HepG2 (cell line): Measurements from ENCODE around the gene NCR3LG1. TPM values are rescaled to one million over a fixed set of nuclear protein-coding genes. Genes with fewer than 3 reads are reported as not detected.

Experiments
- ATAC-seq: fragments of 200-7000 bp; cut with Tn5 transposase; 3 replicates; pipeline ENCODE4 v1.9.1; 2020; ENCODE audit warnings: mild to moderate bottlenecking, moderate library complexity
- BruUV-seq: library from RNA; stranded (reverse); fragments of 400-500 nt; replicated peaks from 2 replicates; lab custom pipeline; 2021; lab: Mats Ljungman, UMichigan
- CTCF ChIA-PET: fragments of 300-600 bp; formaldehyde crosslinking; extraction: SDS; loops from one replicate; lab custom pipeline; 2021; ENCODE audit warnings: low total read pairs, inconsistent platforms, low intra/inter-chr PET ratio; lab: Yijun Ruan, JAX
- POLR2A ChIA-PET: fragments of 350-600 bp; sonication (Branson Sonifier 250); formaldehyde crosslinking; loops from one replicate; lab custom pipeline; 2020; ENCODE audit warnings: antibody characterized with exemption, inconsistent platforms; lab: Yijun Ruan, JAX
- DNase-seq: peaks from one replicate; pipeline ENCODE4 v3.0.0-alpha.2; 2015; ENCODE audit warnings: low spot score
- FAIRE-seq: peaks from 3 replicates; lab custom pipeline; 2011; peaks lifted over from hg19 to GRCh38; lab: Jason Lieb, UNC
- H2AFZ ChIP-seq: one replicate; pipeline ENCODE4 v1.6.1; 2011; ENCODE audit warnings: low read length, inconsistent platforms
- H3K27ac ChIP-seq: fragments of 300-600 bp; 3 replicates; pipeline ENCODE4 v1.8.0; 2011; ENCODE audit warnings: mixed run types, mild to moderate bottlenecking, mixed read lengths, low read length, inconsistent platforms; ENCODE audit not compliant: insufficient read depth; ENCODE audit errors: extremely low read length
- H3K27me3 ChIP-seq, 2 experiments: fragments of 200-600 bp in 1 of 2; 2 replicates in 1 of 2; 3 replicates in 1 of 2; pipeline versions ENCODE4 v1.6.0 to v1.8.0; 2011; ENCODE audit warnings: low read length in 2 of 2, mild to moderate bottlenecking in 2 of 2, moderate library complexity in 2 of 2, inconsistent platforms in 1 of 2; ENCODE audit not compliant: insufficient read depth in 2 of 2, control insufficient read depth in 1 of 2
- H3K36me3 ChIP-seq, 2 experiments: fragments of 200-600 bp in 1 of 2; replicated peaks in 1 of 2; 2 replicates in 1 of 2; 3 replicates in 1 of 2; pipeline versions ENCODE4 v1.5.1 to v1.8.0; 2011; ENCODE audit warnings: low read length in 2 of 2, inconsistent platforms in 1 of 2; ENCODE audit not compliant: insufficient read depth in 2 of 2, control insufficient read depth in 1 of 2
- H3K4me1 ChIP-seq: 2 replicates; pipeline ENCODE4 v1.5.1; 2012; ENCODE audit warnings: low read length, inconsistent platforms; ENCODE audit not compliant: insufficient read depth
- H3K4me2 ChIP-seq: 2 replicates; pipeline ENCODE4 v1.6.0; 2011; ENCODE audit warnings: low read depth, low read length, inconsistent platforms
- H3K4me3 ChIP-seq, 3 experiments: fragments of 200-600 bp in 1 of 3; sonication (generic), shearing (Covaris generic) in 1 of 3; replicated peaks in 1 of 3; 2 replicates each; pipeline ENCODE4 v1.5.1; 2011 to 2016; ENCODE audit warnings: low read length in 3 of 3, inconsistent platforms in 2 of 3, low read depth in 2 of 3, mild to moderate bottlenecking in 2 of 3, control low read depth in 1 of 3, mixed read lengths in 1 of 3; ENCODE audit not compliant: insufficient read depth in 1 of 3
- H3K79me2 ChIP-seq: one replicate; pipeline ENCODE4 v1.6.1; 2011; ENCODE audit warnings: low read length, inconsistent platforms; ENCODE audit not compliant: insufficient read depth
- H3K9ac ChIP-seq: 2 replicates; pipeline ENCODE4 v1.6.0; 2011; ENCODE audit warnings: mild to moderate bottlenecking, low read depth, low read length, inconsistent platforms; ENCODE audit not compliant: insufficient read depth
- H3K9me3 ChIP-seq: 2 replicates; pipeline ENCODE4 v1.5.1; 2012; ENCODE audit warnings: mild to moderate bottlenecking, low read length
- H4K20me1 ChIP-seq: 2 replicates; pipeline ENCODE4 v1.6.0; 2011; ENCODE audit warnings: inconsistent platforms, mild to moderate bottlenecking, low read length, moderate library complexity; ENCODE audit not compliant: insufficient read depth
- KDM6A ChIP-seq: IDR thresholded peaks from 2 replicates; pipeline ENCODE4 v1.6.1; 2016; ENCODE audit warnings: low read depth
- MATR3 ChIP-seq: sonication (generic); formaldehyde crosslinking; IDR thresholded peaks from 2 replicates; pipeline ENCODE4 v1.4.0; 2020; ENCODE audit warnings: missing genetic modification reagents
- SUZ12 ChIP-seq: fragments of 150-350 bp; IDR thresholded peaks from 2 replicates; pipeline ENCODE4 v1.6.1; 2014; ENCODE audit warnings: low read depth, low read length
- YY1 ChIP-seq: IDR thresholded peaks from 2 replicates; pipeline ENCODE4 v1.6.1; 2011; ENCODE audit warnings: low read length, low read depth, moderate library complexity, mild to moderate bottlenecking; ENCODE audit not compliant: insufficient read depth, insufficient replicate concordance
- ZNF232 ChIP-seq: sonication (generic); formaldehyde crosslinking; IDR thresholded peaks from 2 replicates; pipeline ENCODE4 v1.4.0; 2020; ENCODE audit warnings: missing genetic modification reagents, borderline replicate concordance
- WGBS: methylation state at CpG from one replicate; pipeline ENCODE4 v1.1.6; 2017; ENCODE audit warnings: low lambda C conversion rate; 5-methylcytosine and 5-hydroxymethylcytosine counted together
- in situ Hi-C: cut with HindIII; loops from 2 replicates; pipeline ENCODE4 v1.10.0; 2017; ENCODE audit warnings: low pct_unique_long_range_greater_than_20kb; ENCODE audit not compliant: extremely low pct_ligation_motif_present
- intact Hi-C: fragments of 100-400 bp; cut with micrococcal nuclease; formaldehyde crosslinking; loops from one replicate; pipeline ENCODE4 v1.10.0; 2022; ENCODE audit not compliant: unreplicated experiment
- polyA plus RNA-seq, 8 experiments: library from polyadenylated mRNA; depleted of rRNA in 3 of 8; stranded (reverse) in 7 of 8; unstranded in 1 of 8; fragments of >200 nt; fragmentation: Illumina TruSeq in 4 of 8; extraction: Trizol in 4 of 8; gene quantifications; 2 replicates each; pipeline versions ENCODE4 v1.2.1 to v1.2.3, GENCODE V29; 2011 to 2016; ENCODE audit warnings: low read depth in 4 of 8, missing spikeins in 1 of 8, mixed read lengths in 1 of 8; ENCODE audit not compliant: insufficient read depth in 1 of 8
- total RNA-seq, 5 experiments: library from RNA; depleted of rRNA; stranded (reverse); fragments of >200 nt; fragmentation: Illumina TruSeq; extraction: Trizol; gene quantifications; 2 replicates each; pipeline ENCODE4 v1.2.3, GENCODE V29; 2016; ENCODE audit warnings: low read depth in 1 of 5
- TF ChIP-seq, protein P1 (sequence below): sonication (generic); formaldehyde crosslinking; IDR thresholded peaks from 2 replicates; pipeline ENCODE4 v1.4.0; 2020; ENCODE audit warnings: missing genetic modification reagents
- TF ChIP-seq, protein P2 (sequence below): sonication (generic); formaldehyde crosslinking; IDR thresholded peaks from 2 replicates; pipeline ENCODE4 v1.4.0; 2020; ENCODE audit warnings: missing genetic modification reagents
- TF ChIP-seq, protein P3 (sequence below): sonication (generic); formaldehyde crosslinking; IDR thresholded peaks from 2 replicates; pipeline ENCODE4 v1.5.0; 2020; ENCODE audit warnings: mild to moderate bottlenecking, missing genetic modification reagents, borderline replicate concordance
- TF ChIP-seq, protein P4 (sequence below): sonication (generic); formaldehyde crosslinking; IDR thresholded peaks from 2 replicates; pipeline ENCODE4 v1.5.1; 2020; ENCODE audit warnings: missing genetic modification reagents, mild to moderate bottlenecking, borderline replicate concordance

NCR3LG1 gene
- total and polyA plus RNA-seq, 2 of the 13 experiments (the other 11 are each of a cell fraction or from before 2014, with no cell fraction given), result 16.1 to 25.1 TPM

DNA sequence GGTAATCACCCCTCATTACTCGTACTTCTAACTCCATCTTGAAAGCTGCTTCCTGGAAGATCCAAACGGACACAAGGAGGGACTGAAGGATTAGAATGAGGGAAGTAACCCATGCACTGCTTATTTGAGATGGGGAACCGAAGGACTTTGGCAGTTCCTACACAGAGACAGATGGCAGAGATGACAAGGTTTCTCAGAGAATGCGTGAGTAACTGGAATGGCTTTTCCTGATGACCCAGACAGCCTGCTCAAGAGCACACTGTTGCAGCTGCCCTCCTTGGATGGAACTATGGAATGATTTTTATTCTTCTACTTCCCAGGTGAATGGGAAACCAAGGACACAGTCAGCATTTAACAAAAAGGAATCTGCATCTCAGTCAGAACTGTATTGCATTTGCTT is 29.6 kb downstream of the NCR3LG1 start:
- FAIRE-seq (no peak), DNase-seq (no peak), ATAC-seq (no peak)
- Histone ChIP-seq H3K4me3 (no peak overlapping the region), H3K36me3 (peaks cover 14 to 29% of the 10 kb centered on the region in 2 experiments), H3K27me3 (no peaks in the 10 kb centered on the region), H3K9me3 (no peaks in the 10 kb centered on the region), H4K20me1 (no peaks in the 10 kb centered on the region), H3K9ac (no peak overlapping the region), H2AFZ (no peak overlapping the region), H3K4me2 (no peak overlapping the region), H3K4me1 (no peaks in the 10 kb centered on the region), H3K79me2 (no peaks in the 10 kb centered on the region), H3K27ac (no peak overlapping the region)
- intact Hi-C loops (no loop called here), in situ Hi-C loops (loop anchor here (5.0 kb wide), 2 partner anchors 91 to 126 kb away; no protein-coding TSS in a partner anchor)
- BruUV-seq, result no TSS peak
- 97% methylated on average over 4 of the region's 4 CpGs for WGBS
- ChIA-PET CTCF (no interaction called here), POLR2A (interaction anchor here (0.6 kb wide), 1 partner anchor 26 kb away, joined by 3 read pairs; no protein-coding TSS in a partner anchor)
- TF ChIP-seq, protein P1, sequence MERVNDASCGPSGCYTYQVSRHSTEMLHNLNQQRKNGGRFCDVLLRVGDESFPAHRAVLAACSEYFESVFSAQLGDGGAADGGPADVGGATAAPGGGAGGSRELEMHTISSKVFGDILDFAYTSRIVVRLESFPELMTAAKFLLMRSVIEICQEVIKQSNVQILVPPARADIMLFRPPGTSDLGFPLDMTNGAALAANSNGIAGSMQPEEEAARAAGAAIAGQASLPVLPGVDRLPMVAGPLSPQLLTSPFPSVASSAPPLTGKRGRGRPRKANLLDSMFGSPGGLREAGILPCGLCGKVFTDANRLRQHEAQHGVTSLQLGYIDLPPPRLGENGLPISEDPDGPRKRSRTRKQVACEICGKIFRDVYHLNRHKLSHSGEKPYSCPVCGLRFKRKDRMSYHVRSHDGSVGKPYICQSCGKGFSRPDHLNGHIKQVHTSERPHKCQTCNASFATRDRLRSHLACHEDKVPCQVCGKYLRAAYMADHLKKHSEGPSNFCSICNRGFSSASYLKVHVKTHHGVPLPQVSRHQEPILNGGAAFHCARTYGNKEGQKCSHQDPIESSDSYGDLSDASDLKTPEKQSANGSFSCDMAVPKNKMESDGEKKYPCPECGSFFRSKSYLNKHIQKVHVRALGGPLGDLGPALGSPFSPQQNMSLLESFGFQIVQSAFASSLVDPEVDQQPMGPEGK, result no peak
- TF ChIP-seq ZNF232 (CRISPR knock-in tag), result no peak
- no peak for TF ChIP-seq KDM6A (CRISPR knock-in tag)
- TF ChIP-seq, protein P2, sequence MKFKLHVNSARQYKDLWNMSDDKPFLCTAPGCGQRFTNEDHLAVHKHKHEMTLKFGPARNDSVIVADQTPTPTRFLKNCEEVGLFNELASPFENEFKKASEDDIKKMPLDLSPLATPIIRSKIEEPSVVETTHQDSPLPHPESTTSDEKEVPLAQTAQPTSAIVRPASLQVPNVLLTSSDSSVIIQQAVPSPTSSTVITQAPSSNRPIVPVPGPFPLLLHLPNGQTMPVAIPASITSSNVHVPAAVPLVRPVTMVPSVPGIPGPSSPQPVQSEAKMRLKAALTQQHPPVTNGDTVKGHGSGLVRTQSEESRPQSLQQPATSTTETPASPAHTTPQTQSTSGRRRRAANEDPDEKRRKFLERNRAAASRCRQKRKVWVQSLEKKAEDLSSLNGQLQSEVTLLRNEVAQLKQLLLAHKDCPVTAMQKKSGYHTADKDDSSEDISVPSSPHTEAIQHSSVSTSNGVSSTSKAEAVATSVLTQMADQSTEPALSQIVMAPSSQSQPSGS (CRISPR knock-in tag), result no peak
- TF ChIP-seq MATR3, result no peak
- TF ChIP-seq, protein P3, sequence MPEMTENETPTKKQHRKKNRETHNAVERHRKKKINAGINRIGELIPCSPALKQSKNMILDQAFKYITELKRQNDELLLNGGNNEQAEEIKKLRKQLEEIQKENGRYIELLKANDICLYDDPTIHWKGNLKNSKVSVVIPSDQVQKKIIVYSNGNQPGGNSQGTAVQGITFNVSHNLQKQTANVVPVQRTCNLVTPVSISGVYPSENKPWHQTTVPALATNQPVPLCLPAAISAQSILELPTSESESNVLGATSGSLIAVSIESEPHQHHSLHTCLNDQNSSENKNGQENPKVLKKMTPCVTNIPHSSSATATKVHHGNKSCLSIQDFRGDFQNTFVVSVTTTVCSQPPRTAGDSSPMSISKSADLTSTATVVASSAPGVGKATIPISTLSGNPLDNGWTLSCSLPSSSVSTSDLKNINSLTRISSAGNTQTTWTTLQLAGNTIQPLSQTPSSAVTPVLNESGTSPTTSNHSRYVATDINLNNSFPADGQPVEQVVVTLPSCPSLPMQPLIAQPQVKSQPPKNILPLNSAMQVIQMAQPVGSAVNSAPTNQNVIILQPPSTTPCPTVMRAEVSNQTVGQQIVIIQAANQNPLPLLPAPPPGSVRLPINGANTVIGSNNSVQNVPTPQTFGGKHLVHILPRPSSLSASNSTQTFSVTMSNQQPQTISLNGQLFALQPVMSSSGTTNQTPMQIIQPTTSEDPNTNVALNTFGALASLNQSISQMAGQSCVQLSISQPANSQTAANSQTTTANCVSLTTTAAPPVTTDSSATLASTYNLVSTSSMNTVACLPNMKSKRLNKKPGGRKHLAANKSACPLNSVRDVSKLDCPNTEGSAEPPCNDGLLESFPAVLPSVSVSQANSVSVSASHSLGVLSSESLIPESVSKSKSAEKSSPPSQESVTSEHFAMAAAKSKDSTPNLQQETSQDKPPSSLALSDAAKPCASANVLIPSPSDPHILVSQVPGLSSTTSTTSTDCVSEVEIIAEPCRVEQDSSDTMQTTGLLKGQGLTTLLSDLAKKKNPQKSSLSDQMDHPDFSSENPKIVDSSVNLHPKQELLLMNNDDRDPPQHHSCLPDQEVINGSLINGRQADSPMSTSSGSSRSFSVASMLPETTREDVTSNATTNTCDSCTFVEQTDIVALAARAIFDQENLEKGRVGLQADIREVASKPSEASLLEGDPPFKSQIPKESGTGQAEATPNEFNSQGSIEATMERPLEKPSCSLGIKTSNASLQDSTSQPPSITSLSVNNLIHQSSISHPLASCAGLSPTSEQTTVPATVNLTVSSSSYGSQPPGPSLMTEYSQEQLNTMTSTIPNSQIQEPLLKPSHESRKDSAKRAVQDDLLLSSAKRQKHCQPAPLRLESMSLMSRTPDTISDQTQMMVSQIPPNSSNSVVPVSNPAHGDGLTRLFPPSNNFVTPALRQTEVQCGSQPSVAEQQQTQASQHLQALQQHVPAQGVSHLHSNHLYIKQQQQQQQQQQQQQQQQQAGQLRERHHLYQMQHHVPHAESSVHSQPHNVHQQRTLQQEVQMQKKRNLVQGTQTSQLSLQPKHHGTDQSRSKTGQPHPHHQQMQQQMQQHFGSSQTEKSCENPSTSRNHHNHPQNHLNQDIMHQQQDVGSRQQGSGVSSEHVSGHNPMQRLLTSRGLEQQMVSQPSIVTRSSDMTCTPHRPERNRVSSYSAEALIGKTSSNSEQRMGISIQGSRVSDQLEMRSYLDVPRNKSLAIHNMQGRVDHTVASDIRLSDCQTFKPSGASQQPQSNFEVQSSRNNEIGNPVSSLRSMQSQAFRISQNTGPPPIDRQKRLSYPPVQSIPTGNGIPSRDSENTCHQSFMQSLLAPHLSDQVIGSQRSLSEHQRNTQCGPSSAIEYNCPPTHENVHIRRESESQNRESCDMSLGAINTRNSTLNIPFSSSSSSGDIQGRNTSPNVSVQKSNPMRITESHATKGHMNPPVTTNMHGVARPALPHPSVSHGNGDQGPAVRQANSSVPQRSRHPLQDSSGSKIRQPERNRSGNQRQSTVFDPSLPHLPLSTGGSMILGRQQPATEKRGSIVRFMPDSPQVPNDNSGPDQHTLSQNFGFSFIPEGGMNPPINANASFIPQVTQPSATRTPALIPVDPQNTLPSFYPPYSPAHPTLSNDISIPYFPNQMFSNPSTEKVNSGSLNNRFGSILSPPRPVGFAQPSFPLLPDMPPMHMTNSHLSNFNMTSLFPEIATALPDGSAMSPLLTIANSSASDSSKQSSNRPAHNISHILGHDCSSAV, result no peak
- TF ChIP-seq YY1, result no peak
- TF ChIP-seq SUZ12, result no peak
- TF ChIP-seq, protein P4, sequence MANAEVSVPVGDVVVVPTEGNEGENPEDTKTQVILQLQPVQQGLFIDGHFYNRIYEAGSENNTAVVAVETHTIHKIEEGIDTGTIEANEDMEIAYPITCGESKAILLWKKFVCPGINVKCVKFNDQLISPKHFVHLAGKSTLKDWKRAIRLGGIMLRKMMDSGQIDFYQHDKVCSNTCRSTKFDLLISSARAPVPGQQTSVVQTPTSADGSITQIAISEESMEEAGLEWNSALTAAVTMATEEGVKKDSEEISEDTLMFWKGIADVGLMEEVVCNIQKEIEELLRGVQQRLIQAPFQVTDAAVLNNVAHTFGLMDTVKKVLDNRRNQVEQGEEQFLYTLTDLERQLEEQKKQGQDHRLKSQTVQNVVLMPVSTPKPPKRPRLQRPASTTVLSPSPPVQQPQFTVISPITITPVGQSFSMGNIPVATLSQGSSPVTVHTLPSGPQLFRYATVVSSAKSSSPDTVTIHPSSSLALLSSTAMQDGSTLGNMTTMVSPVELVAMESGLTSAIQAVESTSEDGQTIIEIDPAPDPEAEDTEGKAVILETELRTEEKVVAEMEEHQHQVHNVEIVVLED (CRISPR knock-in tag), result no peak
